Measurements from ENCODE around the gene PASD1.
"Not testable (repeated sequence)": the region's sequence is repeated elsewhere in the genome, so short reads cannot be mapped to it uniquely, and the experiment has no call there.

DNA sequence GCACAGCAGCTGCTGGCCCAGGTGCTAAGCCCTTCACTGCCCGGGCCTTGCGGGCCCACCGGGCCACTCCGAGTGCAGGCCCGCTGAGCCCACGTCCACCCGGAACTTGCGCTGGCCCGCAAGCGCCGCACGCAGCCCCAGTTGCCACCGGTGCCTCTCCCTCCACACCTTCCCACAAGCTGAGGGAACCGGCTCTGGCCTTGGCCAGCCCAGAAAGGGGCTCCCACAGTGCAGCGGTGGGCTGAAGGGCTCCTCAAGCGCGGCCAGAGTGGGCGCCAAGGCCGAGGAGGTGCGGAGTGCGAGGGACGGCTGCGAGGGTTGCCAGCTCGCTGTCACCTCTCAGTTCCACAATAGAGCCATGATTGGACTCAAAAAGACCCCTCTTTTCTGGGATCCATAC, 472 bp upstream of the PASD1 start:
- TF ChIP-seq POLR2A (IDR thresholded peaks at IDR 0.05), result not testable (repeated sequence)
- TF ChIP-seq, protein P1, sequence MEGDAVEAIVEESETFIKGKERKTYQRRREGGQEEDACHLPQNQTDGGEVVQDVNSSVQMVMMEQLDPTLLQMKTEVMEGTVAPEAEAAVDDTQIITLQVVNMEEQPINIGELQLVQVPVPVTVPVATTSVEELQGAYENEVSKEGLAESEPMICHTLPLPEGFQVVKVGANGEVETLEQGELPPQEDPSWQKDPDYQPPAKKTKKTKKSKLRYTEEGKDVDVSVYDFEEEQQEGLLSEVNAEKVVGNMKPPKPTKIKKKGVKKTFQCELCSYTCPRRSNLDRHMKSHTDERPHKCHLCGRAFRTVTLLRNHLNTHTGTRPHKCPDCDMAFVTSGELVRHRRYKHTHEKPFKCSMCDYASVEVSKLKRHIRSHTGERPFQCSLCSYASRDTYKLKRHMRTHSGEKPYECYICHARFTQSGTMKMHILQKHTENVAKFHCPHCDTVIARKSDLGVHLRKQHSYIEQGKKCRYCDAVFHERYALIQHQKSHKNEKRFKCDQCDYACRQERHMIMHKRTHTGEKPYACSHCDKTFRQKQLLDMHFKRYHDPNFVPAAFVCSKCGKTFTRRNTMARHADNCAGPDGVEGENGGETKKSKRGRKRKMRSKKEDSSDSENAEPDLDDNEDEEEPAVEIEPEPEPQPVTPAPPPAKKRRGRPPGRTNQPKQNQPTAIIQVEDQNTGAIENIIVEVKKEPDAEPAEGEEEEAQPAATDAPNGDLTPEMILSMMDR (IDR thresholded peaks at IDR 0.05), result not testable (repeated sequence)
